Heart left ventricle (tissue), 13 donors: Measurements from ENCODE around the gene RAC3.

Experiments
- CTCF ChIP-seq, 12 donors: fragments of 200-600 bp; sonication (generic) in 4 of 12; IDR thresholded peaks; one replicate each; pipeline versions ENCODE4 v1.5.0 to v1.8.0; 2018 to 2022; ENCODE audit warnings: antibody characterized with exemption in 12 of 12, mild to moderate bottlenecking in 5 of 12
- POLR2A ChIP-seq, 2 donors: fragments of 450-650 bp; IDR thresholded peaks; one replicate each; pipeline ENCODE4 v1.6.1; 2017; ENCODE audit warnings: antibody characterized with exemption in 2 of 2, mild to moderate bottlenecking in 2 of 2, moderate library complexity in 2 of 2
- donor health status: ischemic (EF 13 %, LVEDD 7.1; RV severe dilation, severe dysfunction).
- donor health status: DM: no; HTN: yes; CAD: no.
- donor health status: DM: no; HTN: no; CAD: no.
- donor health status: ischemic (EF 25% LVEDD 6.9; RV normal size, moderate dysfunction).
- donor health status: ischemic (EF 25% LVEDD 5.7; RV mildly dilated, moderate dysfunction).
- donor health status: ischemic (EF 35%, LVEDD 5.7; RV mildly dilated, moderate dysfunction).
- donor health status: nonischemic (EF 11% LVEDD 7.7; RV severe dilation, severe dysfunction).
- donor health status: DM: yes; HTN: yes; CAD: no.
- donor health status: PGD.
- donor health status: ischemic (EF 29% LVEDD 5.4; RV normal size, mild dysfunction).
- donor health status: nonischemic (EF 23%, LVEDD 6.1; RV moderate dilation, normal function).

GRCh38 chr17:82072827-82073226 lies 41.3 kb downstream of the RAC3 start:
- TF ChIP-seq CTCF (IDR thresholded peaks at IDR 0.05) (no peak), POLR2A (IDR thresholded peaks at IDR 0.05) (no peak)
